SU-DHL-6 (cell line): Measurements from ENCODE around the gene PDPN.
"Not testable (repeated sequence)": the region's sequence is repeated elsewhere in the genome, so short reads cannot be mapped to it uniquely, and the experiment has no call there.

Source experiments
- H2AFZ ChIP-seq: fragments of 200-600 bp; sonication (generic); 2 replicates; pipeline ENCODE4 v1.6.1; 2014; ENCODE audit warnings: low read depth, mild to moderate bottlenecking, moderate library complexity, mixed read lengths, antibody characterized with exemption, low read length; ENCODE audit not compliant: severe bottlenecking
- H3F3A ChIP-seq: fragments of 200-600 bp; shearing (Covaris generic); 2 replicates; pipeline ENCODE4 v1.6.0; 2016; ENCODE audit warnings: antibody characterized with exemption, mild to moderate bottlenecking; ENCODE audit not compliant: insufficient read depth
- H3K27ac ChIP-seq: fragments of 200-600 bp; sonication (generic); 2 replicates; pipeline ENCODE4 v1.5.1; 2016; ENCODE audit warnings: low read depth, mild to moderate bottlenecking, low read length, moderate library complexity, mixed read lengths
- H3K27me3 ChIP-seq: fragments of 200-600 bp; sonication (generic), shearing (Covaris generic); 2 replicates; pipeline ENCODE4 v1.6.0; 2014; ENCODE audit warnings: mild to moderate bottlenecking, low read length
- H3K36me3 ChIP-seq: fragments of 200-600 bp; sonication (generic); 2 replicates; pipeline ENCODE4 v1.6.1; 2014; ENCODE audit warnings: mild to moderate bottlenecking, low read length, mixed read lengths
- H3K4me2 ChIP-seq: fragments of 300-600, 200-600 bp; shearing (Covaris generic), sonication (generic); 2 replicates; pipeline ENCODE4 v1.6.0; 2014; ENCODE audit warnings: low read length, low read depth, mild to moderate bottlenecking; ENCODE audit not compliant: poor library complexity, severe bottlenecking
- H3K4me3 ChIP-seq: fragments of 200-600 bp; sonication (generic); 2 replicates; pipeline ENCODE4 v1.5.1; 2014; ENCODE audit warnings: antibody characterized with exemption, low read length, mild to moderate bottlenecking, mixed read lengths; ENCODE audit not compliant: insufficient read depth, poor library complexity, severe bottlenecking
- H3K79me2 ChIP-seq: fragments of 200-600 bp; sonication (generic); 2 replicates; pipeline ENCODE4 v1.6.1; 2014; ENCODE audit warnings: mild to moderate bottlenecking, low read length, moderate library complexity; ENCODE audit not compliant: insufficient read depth
- H3K9ac ChIP-seq: fragments of 200-600 bp; sonication (generic); 2 replicates; pipeline ENCODE4 v1.7.0; 2014; ENCODE audit warnings: mild to moderate bottlenecking, low read length
- H3K9me2 ChIP-seq: fragments of 200-600 bp; sonication (generic); replicated peaks from 2 replicates; pipeline ENCODE4 v1.6.1; 2014; ENCODE audit warnings: low read length; ENCODE audit not compliant: insufficient read depth
- H3K9me3 ChIP-seq: fragments of 200-600 bp; sonication (generic); 2 replicates; pipeline ENCODE4 v1.6.1; 2014; ENCODE audit warnings: low read length, mixed read lengths; ENCODE audit not compliant: insufficient read depth
- H4K20me1 ChIP-seq: fragments of 200-600 bp; sonication (generic); 2 replicates; pipeline ENCODE4 v1.6.1; 2014; ENCODE audit warnings: low read depth, mild to moderate bottlenecking, antibody characterized with exemption, low read length, moderate library complexity, mixed read lengths
- EZH2phosphoT487 ChIP-seq: fragments of 200-600 bp; sonication (generic), shearing (Covaris generic); conservative IDR thresholded peaks from 2 replicates; pipeline ENCODE4 v1.6.1; 2018; ENCODE audit warnings: mild to moderate bottlenecking, antibody characterized with exemption, low read length, moderate library complexity, mixed read lengths
- TF ChIP-seq, protein P1 (sequence below): fragments of 200-600 bp; sonication (generic); IDR thresholded peaks from one replicate; pipeline ENCODE4 v1.5.1; 2017; ENCODE audit warnings: antibody characterized with exemption, mild to moderate bottlenecking, low read length, moderate library complexity; ENCODE audit not compliant: insufficient read depth, poor library complexity, severe bottlenecking

Gene PDPN

GRCh38 chr1:13560541-13560940 is 23.1 kb upstream of the PDPN start:
- Histone ChIP-seq H3K36me3 (no peaks in the 10 kb centered on the region), H3K27me3 (no peaks in the 10 kb centered on the region), H3K79me2 (no peaks in the 10 kb centered on the region), H3K9me2 (no peaks in the 10 kb centered on the region), H3K9ac (no peak overlapping the region), H3F3A (no peaks in the 10 kb centered on the region), H4K20me1 (no peaks in the 10 kb centered on the region), H3K27ac (no peak overlapping the region), H3K4me2 (no peak overlapping the region), H3K9me3 (no peaks in the 10 kb centered on the region), H3K4me3 (no peak overlapping the region), H2AFZ (no peak overlapping the region)
- TF ChIP-seq, protein P1, sequence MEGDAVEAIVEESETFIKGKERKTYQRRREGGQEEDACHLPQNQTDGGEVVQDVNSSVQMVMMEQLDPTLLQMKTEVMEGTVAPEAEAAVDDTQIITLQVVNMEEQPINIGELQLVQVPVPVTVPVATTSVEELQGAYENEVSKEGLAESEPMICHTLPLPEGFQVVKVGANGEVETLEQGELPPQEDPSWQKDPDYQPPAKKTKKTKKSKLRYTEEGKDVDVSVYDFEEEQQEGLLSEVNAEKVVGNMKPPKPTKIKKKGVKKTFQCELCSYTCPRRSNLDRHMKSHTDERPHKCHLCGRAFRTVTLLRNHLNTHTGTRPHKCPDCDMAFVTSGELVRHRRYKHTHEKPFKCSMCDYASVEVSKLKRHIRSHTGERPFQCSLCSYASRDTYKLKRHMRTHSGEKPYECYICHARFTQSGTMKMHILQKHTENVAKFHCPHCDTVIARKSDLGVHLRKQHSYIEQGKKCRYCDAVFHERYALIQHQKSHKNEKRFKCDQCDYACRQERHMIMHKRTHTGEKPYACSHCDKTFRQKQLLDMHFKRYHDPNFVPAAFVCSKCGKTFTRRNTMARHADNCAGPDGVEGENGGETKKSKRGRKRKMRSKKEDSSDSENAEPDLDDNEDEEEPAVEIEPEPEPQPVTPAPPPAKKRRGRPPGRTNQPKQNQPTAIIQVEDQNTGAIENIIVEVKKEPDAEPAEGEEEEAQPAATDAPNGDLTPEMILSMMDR = no peak
- TF ChIP-seq EZH2phosphoT487 = no peak

DNA sequence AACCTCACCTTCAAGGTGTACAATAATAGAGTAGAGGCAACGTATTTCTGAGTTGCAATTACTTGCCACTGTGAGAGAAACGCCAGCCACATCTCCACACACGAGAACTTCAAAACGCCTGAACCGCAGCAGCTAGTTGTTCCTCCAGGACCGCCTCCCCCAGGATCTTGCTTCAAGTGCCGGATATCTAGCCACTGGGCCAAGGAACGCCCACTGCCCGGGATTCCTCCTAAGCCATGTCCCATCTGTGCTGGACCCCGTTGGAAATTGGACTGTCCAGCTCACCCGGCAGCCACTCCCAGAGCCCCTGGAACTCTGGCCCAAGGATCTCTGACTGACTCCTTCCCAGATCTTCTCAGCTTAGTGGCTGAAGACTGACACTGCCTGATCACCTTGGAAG is 20.7 kb upstream of the PDPN start:
- H3K4me3 ChIP-seq, H3F3A ChIP-seq, H3K79me2 ChIP-seq, H3K27ac ChIP-seq, H3K27me3 ChIP-seq, H3K9ac ChIP-seq, H3K36me3 ChIP-seq, H3K9me3 ChIP-seq, H3K4me2 ChIP-seq, H3K9me2 ChIP-seq, H2AFZ ChIP-seq, H4K20me1 ChIP-seq: not testable (repeated sequence)

DNA sequence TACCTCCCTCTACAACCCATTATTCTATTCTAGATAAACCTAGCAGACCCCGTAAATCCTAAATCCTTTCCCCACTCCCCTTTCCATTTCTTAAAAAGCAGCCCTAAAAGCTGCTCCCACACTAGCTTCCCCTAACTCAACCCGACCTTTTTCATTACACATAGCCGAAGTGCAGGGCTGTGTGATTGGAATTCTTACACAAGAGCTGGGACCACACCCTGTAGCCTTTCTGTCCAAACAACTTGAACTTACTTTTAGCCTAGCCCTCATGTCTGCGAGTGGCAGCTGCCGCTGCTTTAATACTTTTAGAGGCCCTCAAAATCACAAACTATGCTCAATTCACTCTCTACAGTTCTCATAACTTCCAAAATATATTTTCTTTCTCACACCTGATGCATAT is 19.6 kb upstream of the PDPN start:
- Histone ChIP-seq H3F3A (no peaks in the 10 kb centered on the region), H2AFZ (no peak overlapping the region), H3K4me3 (no peak overlapping the region), H3K27ac (no peak overlapping the region), H3K27me3 (no peaks in the 10 kb centered on the region), H3K9me3 (no peaks in the 10 kb centered on the region), H3K36me3 (no peaks in the 10 kb centered on the region), H3K4me2 (no peak overlapping the region), H3K79me2 (no peaks in the 10 kb centered on the region), H3K9ac (no peak overlapping the region), H3K9me2 (no peaks in the 10 kb centered on the region), H4K20me1 (no peaks in the 10 kb centered on the region)
- TF ChIP-seq EZH2phosphoT487 = no peak
- TF ChIP-seq, protein P1 = no peak

GRCh38 chr1:13570435-13570834 is 13.2 kb upstream of the PDPN start:
- not testable (repeated sequence) for H3K9me3 ChIP-seq, H3K9ac ChIP-seq, H3K4me3 ChIP-seq, H3K36me3 ChIP-seq, H3K79me2 ChIP-seq, H2AFZ ChIP-seq, H3K9me2 ChIP-seq, H3F3A ChIP-seq, H3K4me2 ChIP-seq, H4K20me1 ChIP-seq, H3K27me3 ChIP-seq, H3K27ac ChIP-seq

DNA sequence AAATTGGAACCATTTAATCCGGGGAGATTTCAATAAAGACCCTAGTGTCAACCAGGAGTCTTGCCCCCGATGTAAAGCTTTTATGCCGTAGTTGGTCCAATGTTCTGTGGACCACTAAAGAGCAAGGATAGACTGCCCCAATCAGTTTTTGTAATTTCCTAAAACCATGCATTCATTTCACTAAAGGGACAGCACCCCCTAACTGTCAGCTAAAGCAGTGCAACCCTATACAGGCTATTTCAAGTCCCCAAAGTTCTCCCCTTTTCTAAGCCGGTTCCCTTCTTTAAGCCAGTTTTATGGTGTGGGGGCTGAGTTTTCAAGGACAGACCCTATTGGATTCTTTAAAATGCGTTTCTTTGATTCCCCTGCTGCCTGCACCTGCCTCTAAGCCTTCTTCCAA is 12.7 kb upstream of the PDPN start:
- H3K27me3 ChIP-seq = no peaks in the 10 kb centered on the region
- no peaks in the 10 kb centered on the region for H3K9me2 ChIP-seq
- H3K27ac ChIP-seq = no peak overlapping the region
- H3K4me3 ChIP-seq = no peak overlapping the region
- H3K79me2 ChIP-seq = no peaks in the 10 kb centered on the region
- TF ChIP-seq, protein P1 = peak; percentile 24
- no peak for TF ChIP-seq EZH2phosphoT487
- H3K9me3 ChIP-seq = no peaks in the 10 kb centered on the region
- no peak overlapping the region for H3K4me2 ChIP-seq
- H2AFZ ChIP-seq = no peak overlapping the region
- no peaks in the 10 kb centered on the region for H4K20me1 ChIP-seq
- H3F3A ChIP-seq = no peaks in the 10 kb centered on the region
- no peaks in the 10 kb centered on the region for H3K36me3 ChIP-seq
- H3K9ac ChIP-seq = no peak overlapping the region
